Cardiac septum (tissue), 1 donor: ENCODE data around the gene MRTFB. TPM values are rescaled to one million over a fixed set of nuclear protein-coding genes. Genes with fewer than 3 reads are reported as not detected.
A peak's percentile ranks its signal among the peaks of the same experiment; 100 is the strongest.
"Not testable (repeated sequence)": the region's sequence is repeated elsewhere in the genome, so short reads cannot be mapped to it uniquely, and the experiment has no call there.

Source experiments
- DNase-seq: peaks from one replicate; pipeline ENCODE4 v3.0.0-alpha.2; 2020; ENCODE audit warnings: low spot score
- intact Hi-C: fragments of 100-400 bp; cut with DNase I; formaldehyde crosslinking; loops from one replicate; pipeline ENCODE4 v1.14.0; 2022
- total RNA-seq: library from RNA; stranded (reverse); fragmentation: NEBNext Ultra II Directional; extraction: Animal tissue kit (Norgen Biotek cat#: 25700); gene quantifications from one replicate; pipeline ENCODE4 v1.2.1, GENCODE V29; 2021
- donor health status: DM: no; HTN: no; CAD: no.

Gene MRTFB
- total RNA-seq, 1 donor from 2014 or later = 25.7 TPM

DNA sequence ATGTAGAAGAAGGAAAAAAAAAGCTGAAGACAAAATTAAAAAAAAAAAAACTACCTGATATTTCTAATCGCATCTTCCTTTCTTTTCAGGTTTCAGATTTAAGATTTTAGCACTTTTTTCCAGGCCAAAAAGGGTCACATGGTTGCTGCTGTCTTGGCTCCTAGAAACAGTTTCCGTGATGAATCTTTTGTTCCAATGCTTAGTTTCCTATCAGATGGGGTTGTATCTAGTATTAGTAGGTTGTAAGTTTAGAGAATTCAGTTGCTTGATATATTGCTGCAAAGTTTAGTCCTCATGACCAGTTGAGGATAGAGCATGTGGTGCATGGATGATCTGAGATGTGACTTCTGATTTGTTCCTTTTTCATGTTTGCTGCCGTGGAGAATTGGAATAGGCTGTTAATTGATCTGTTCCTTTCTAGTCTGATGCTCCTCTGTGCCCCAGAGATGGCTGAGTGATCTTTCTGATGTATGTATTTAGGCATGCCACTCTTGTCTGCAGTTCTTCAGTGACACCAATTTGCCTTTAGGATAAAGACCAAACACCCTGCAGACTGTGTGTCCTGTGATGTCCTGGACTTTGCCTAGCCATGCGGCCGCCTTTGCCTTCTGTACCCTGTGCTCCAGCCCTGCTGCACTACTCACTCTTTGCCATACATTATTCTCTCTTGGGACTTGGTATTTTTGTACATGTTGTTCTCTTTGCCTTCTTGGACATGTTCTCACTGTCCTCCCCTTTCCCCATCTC lies 94.0 kb downstream of the MRTFB start:
- DNase-seq = no peak
- intact Hi-C loops = no loop called here

GRCh38 chr16:14168146-14168545 lies 97.0 kb downstream of the MRTFB start:
- intact Hi-C loops = no loop called here
- no peak for DNase-seq

- intact Hi-C loops = no loop called here
- no peak for DNase-seq
Measured at GRCh38 chr16:14172200-14172809, 101.2 kb downstream of the MRTFB start.

DNA sequence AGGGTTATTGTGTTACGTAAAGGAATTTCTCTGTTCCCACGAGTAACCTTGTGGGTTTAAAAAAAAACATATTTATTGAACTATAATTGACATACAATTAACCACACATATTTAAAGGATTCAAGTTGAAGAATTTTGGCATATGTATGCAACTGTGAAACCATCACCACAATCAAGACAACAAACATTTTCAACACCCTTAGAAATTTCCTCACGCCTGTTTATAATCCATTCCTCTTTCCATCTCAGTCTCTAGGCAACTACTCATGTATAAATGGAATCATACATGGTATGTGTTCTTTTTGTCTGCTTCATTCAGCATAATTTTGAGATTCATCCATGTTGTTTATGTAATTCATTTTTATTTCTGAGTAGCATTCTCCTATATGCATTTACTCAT lies 104.0 kb downstream of the MRTFB start:
- intact Hi-C loops = no loop called here
- DNase-seq = no peak

GRCh38 chr16:14177704-14178103 lies 106.6 kb downstream of the MRTFB start:
- no peak for DNase-seq
- intact Hi-C loops = no loop called here

- no peak for DNase-seq
- intact Hi-C loops = no loop called here
Measured at GRCh38 chr16:14179116-14179515, 108.0 kb downstream of the MRTFB start.

DNA sequence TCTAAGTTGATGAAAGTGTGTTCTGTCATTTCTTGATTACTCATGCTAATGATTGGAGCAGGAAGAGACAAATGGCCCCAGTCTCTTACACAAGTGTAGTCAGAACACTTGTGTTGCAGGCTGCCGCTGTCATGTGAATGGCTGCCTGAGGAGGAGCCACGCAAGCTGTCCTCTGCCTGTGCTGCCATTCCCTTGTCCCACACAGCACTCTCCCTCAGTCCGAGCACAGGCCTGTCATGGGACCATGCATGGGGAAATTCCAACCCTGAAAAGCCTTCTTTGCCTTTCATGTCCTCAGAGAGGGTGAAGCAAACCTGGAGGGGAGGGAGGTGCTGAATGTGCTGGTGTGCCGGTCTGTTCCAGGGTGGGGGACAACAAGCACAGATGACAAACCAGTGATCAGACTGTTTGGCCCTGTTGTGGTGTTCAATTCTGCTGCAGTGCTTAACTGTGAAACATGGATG lies 109.4 kb downstream of the MRTFB start:
- intact Hi-C loops = loop anchor here (5.0 kb wide), 1 partner anchor 93 kb away; no protein-coding TSS in a partner anchor
- DNase-seq = no peak

DNA sequence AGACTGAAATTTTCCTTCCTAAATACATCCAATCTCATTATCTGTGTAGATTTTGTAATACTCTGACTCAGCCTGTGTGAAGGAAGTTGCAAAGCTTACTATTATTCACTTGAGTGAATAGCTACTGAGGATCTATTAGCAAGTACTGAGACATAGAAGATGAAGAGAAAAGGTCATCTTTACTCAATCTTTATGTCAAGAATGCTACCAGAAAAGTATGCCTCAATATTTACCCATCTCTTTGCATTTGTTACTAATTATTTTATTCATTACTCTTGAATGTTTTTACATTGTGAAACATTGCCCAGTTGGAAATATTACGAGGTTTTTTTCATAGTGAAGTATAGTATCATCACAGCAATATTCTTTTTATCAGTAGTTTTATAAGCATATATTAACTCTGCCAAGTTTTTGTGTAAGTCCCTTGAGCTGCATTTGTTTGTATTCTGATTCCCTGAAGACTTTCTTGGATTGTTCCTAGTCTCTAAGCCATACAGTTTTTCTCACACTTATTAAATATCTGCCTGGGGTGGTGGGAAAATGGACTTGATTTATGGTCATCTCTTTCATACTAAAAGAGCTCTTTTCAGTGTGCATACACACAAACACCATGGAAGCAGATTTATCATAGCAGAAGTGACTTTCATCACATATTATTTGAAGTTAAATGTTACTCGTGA lies 110.4 kb downstream of the MRTFB start:
- DNase-seq = no peak
- intact Hi-C loops = loop anchor here (5.0 kb wide), 1 partner anchor 94 kb away; no protein-coding TSS in a partner anchor

DNA sequence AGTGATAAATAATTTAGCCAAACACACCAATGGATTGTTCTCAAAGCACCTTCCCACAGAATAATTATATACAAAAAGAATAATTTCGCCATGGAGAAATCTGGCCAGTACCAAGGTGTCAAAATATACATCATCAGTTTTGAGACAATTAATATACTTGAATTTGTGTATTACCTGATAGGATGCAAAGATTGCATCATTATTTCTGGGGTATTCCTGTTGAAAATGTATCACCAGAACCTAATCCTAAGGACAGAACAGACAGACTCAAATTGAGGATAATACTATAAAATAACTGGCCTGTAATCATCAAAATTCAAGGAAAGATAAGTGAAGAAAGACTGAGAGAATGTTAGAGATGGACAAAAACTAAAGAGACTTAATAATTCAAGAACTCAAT lies 111.9 kb downstream of the MRTFB start:
- intact Hi-C loops = loop anchor here (5.0 kb wide), 1 partner anchor 96 kb away; no protein-coding TSS in a partner anchor
- DNase-seq = no peak

GRCh38 chr16:14183962-14184361 lies 112.8 kb downstream of the MRTFB start:
- DNase-seq = not testable (repeated sequence)
- intact Hi-C loops = loop anchor here (5.0 kb wide), 1 partner anchor 97 kb away; no protein-coding TSS in a partner anchor

- peak; percentile 80 for DNase-seq
- intact Hi-C loops = loop anchor here (5.0 kb wide), 3 partner anchors 114 to 264 kb away; partner anchors contain the start of genes ERCC4 and MRTFB
Measured at GRCh38 chr16:14186007-14186794, 115.1 kb downstream of the MRTFB start.

DNA sequence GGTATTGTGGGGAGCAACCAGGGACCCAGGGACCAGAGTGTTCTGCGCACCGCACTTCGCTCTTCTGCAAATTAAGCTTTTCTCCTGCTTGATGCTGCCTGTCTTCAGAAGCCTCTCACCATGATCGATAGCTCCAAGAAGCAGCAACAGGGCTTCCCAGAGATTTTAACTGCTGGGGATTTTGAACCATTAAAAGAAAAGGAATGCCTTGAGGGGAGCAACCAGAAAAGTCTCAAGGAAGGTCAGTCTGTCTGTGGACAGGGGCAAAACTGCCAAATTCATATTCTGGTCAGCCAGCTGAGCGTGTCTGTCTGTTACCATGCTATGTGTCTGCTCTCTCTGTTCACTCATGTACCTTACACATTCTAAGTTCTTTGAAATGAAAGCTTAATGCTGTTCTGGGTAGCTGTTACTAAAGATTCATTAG lies 115.7 kb downstream of the MRTFB start:
- intact Hi-C loops = loop anchor here (5.0 kb wide), 3 partner anchors 115 to 265 kb away; partner anchors contain the start of genes ERCC4 and MRTFB

DNA sequence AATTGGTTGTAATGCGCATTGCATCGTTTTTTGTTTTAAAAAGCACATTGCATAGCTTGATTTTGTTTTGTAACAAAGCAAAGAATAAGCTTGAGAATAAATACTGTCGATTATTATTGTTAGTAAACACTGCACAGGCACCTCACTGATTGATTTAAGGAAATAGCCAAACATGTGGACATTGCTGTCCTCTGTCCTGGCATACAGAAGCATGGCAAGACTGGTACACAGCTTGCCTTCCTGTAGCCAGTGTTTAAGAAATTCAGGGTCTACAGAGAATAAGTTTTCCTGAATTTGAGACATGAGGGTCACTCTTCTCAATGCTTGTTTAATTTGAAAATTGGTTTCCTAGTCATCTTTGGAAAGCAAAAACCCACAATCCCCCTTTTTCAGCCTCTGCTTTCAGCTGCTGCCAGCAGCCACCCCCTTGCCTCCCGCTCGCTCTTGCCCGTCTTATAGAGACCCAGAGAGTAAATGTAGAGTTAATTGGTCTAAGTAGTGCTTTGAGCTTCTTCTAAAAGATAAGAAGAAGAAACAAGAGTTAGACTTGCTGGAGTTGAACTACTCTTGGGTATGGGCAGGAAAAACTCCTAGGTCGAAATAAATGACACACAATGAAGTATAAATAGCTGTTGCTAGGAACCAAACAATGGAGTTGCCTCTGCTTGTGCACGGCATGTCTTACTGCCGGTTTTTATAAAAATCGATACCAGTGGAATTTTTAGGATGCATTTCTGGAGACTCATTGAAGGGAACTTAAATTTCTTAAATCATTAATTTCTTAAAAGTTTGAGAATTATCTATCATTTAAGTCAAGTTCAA lies 116.6 kb downstream of the MRTFB start:
- no peak for DNase-seq
- intact Hi-C loops = loop anchor here (5.0 kb wide), 3 partner anchors 115 to 265 kb away; partner anchors contain the start of genes ERCC4 and MRTFB

More for the DNA sequence above, 115.7 kb downstream of the MRTFB start:
- DNase-seq = no peak

- no peak for DNase-seq
- intact Hi-C loops = no loop called here
Measured at GRCh38 chr16:14193316-14193871, 122.3 kb downstream of the MRTFB start.

DNA sequence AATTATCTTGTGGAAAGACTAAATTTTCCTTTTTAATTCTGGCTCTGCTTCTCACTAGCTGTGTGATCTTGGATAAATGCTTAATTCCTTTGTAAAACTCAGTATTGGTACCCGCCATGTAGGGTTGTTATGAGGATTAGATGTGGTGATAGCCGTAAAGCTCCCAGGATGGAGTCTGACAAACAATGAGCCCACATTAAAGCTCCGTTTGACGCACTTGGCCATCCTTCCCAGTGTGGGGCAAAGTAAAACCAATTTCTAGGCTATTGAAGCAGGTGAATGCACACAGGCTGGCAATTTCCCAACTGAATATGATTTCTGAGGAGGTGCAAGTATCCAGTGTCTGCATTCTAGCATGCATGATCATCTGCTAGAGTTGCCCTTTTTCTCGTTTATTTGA lies 123.6 kb downstream of the MRTFB start:
- intact Hi-C loops = no loop called here
- DNase-seq = no peak

DNA sequence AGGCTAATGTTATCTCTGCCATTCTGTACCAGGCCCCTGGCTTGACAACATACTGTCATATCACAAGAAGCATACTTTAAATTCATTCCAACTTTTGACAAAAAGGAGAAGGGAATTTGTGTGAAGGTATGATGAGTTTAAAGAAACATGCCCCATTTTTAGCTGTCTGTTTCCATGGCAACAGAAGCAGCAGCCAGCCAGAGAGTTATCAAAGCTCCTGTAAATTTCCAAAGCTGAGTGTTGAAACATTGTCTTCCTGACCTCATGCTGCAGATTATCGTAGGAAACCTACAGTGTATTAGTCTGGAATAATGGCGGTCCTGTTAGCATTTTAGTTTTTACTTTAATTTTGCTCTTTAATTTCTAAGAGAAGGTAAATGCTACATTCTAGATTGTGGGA lies 124.9 kb downstream of the MRTFB start:
- intact Hi-C loops = no loop called here
- no peak for DNase-seq

GRCh38 chr16:14196539-14196938 lies 125.4 kb downstream of the MRTFB start:
- intact Hi-C loops = no loop called here
- DNase-seq = no peak

- intact Hi-C loops = no loop called here
- DNase-seq = no peak
Measured at GRCh38 chr16:14198012-14198411, 126.9 kb downstream of the MRTFB start.
